ENCODE results near the gene SCGB1D1.

DNA sequence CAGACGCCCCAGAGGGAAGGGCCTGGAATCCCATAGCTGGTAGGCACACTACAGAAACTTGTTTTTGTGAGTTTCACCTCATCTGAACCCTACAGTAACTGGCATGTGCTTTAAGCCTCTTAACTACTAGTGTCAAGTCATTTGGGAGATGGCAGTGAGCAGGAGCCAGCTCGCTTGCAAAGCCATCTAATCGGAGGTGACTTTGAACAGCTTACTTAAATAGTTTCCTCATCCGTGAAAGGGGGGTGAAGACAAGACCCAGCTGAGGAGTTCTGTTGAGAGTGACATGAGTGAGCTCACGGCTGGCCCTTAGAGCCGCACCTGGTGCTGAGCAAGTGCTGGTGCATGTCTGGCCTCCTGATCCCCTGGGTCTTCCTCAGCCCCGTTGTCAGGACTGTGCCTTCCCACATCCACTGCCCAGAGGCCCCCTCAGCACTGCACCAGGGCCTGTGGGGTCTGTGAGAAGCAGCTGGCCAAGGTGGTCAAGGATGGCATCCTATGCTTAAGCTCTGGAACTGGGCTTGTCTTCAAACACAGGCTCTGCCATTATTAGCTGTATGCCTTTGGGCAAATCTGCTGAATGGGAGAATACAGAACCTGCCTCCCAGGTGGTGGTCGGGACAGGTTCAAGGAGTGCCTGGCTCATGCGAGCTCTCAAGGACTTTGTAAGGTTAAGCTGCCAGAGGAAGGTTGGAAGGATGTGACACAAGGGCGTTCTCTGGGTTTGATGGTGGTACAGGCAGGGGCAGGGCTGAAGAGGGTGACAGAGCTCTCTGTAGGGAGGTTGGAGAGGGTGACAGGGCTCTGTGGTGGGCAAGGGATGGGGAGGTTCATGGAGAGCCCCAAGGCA lies 38.9 kb upstream of the SCGB1D1 start:
- TF ChIP-seq POLR2AphosphoS5 (IDR thresholded peaks at IDR 0.05; ENCODE audit: borderline replicate concordance, low read depth, low read length) (no peak), EZH2 (IDR thresholded peaks at IDR 0.05) (no peak), FOXP2 (optimal IDR thresholded peaks at IDR 0.05; ENCODE audit: control extremely low read depth, extremely low read length, insufficient read depth) (no peak)

Data from SK-N-MC (cell line).